CD14-positive monocyte (primary cell): ENCODE measurements around the gene STX4. TPM values are rescaled to one million over a fixed set of nuclear protein-coding genes. Genes with fewer than 3 reads are reported as not detected.

Source experiments
- DNase-seq, 3 donors: peaks; one replicate each; pipeline ENCODE4 v3.0.0-alpha.2; 2011 to 2022
- H2AFZ ChIP-seq: 2 replicates; pipeline ENCODE4 v1.6.0; 2012; ENCODE audit warnings: mild to moderate bottlenecking, low read depth, low read length, inconsistent platforms; ENCODE audit not compliant: insufficient read depth, poor library complexity, severe bottlenecking
- H3K27ac ChIP-seq, 2 donors: 1 replicate in 1 of 2; 2 replicates in 1 of 2; pipeline ENCODE4 v1.5.1; 2012 to 2013; ENCODE audit warnings: low read length in 2 of 2, control low read depth in 1 of 2, inconsistent platforms in 1 of 2, low read depth in 1 of 2, mild to moderate bottlenecking in 1 of 2
- H3K27me3 ChIP-seq, 2 donors: one replicate each; pipeline versions ENCODE4 v1.6.0 to v1.6.1; 2011 to 2013; ENCODE audit warnings: low read length in 2 of 2; ENCODE audit not compliant: control insufficient read depth in 2 of 2, insufficient read depth in 2 of 2
- H3K36me3 ChIP-seq, 2 donors: replicated peaks in 1 of 2; 1 replicate in 1 of 2; 2 replicates in 1 of 2; pipeline versions ENCODE4 v1.5.1 to v1.6.1; 2012 to 2013; ENCODE audit warnings: low read length in 2 of 2, control low read depth in 1 of 2, inconsistent platforms in 1 of 2, mild to moderate bottlenecking in 1 of 2; ENCODE audit not compliant: insufficient read depth in 2 of 2, control insufficient read depth in 1 of 2
- H3K4me1 ChIP-seq, 2 donors: 1 replicate in 1 of 2; 2 replicates in 1 of 2; pipeline versions ENCODE4 v1.5.1 to v1.6.1; 2012 to 2013; ENCODE audit warnings: low read length in 2 of 2, control low read depth in 1 of 2, inconsistent platforms in 1 of 2, mild to moderate bottlenecking in 1 of 2, moderate library complexity in 1 of 2; ENCODE audit not compliant: insufficient read depth in 2 of 2, control insufficient read depth in 1 of 2
- H3K4me2 ChIP-seq: replicated peaks from 2 replicates; pipeline ENCODE3; 2012; ENCODE audit warnings: low read length, moderate library complexity, mild to moderate bottlenecking; ENCODE audit not compliant: poor library complexity, severe bottlenecking; ENCODE audit errors: extremely low read depth
- H3K4me3 ChIP-seq, 3 experiments: fragments of 200-600 bp in 1 of 3; sonication (generic) in 1 of 3; replicated peaks in 1 of 3; 1 replicate in 2 of 3; 2 replicates in 1 of 3; pipeline ENCODE4 v1.5.1; 2011 to 2013; ENCODE audit warnings: low read length in 3 of 3, mild to moderate bottlenecking in 3 of 3, control low read depth in 2 of 3, low read depth in 2 of 3, inconsistent platforms in 1 of 3, moderate library complexity in 1 of 3
- H3K79me2 ChIP-seq: 2 replicates; pipeline ENCODE4 v1.6.0; 2012; ENCODE audit warnings: mild to moderate bottlenecking, control low read depth, inconsistent platforms, low read length, moderate library complexity; ENCODE audit not compliant: insufficient read depth
- H3K9ac ChIP-seq: 2 replicates; pipeline ENCODE4 v1.6.0; 2017; ENCODE audit warnings: low read length, mild to moderate bottlenecking; ENCODE audit not compliant: insufficient read depth, poor library complexity, severe bottlenecking
- H3K9me3 ChIP-seq, 2 donors: replicated peaks in 1 of 2; 1 replicate in 1 of 2; 2 replicates in 1 of 2; pipeline versions ENCODE4 v1.5.1 to v1.6.1; 2012 to 2013; ENCODE audit warnings: low read length in 2 of 2, control low read depth in 1 of 2; ENCODE audit not compliant: control insufficient read depth in 1 of 2, insufficient read depth in 1 of 2
- H4K20me1 ChIP-seq: 2 replicates; pipeline ENCODE4 v1.6.0; 2012; ENCODE audit warnings: mild to moderate bottlenecking, low read length, control low read depth, moderate library complexity; ENCODE audit not compliant: insufficient read depth
- H3K27ac Mint-ChIP-seq, 7 donors: one replicate each; pipeline ENCODE4 v1.8.0; 2020; ENCODE audit warnings: mild to moderate bottlenecking in 7 of 7, mixed read lengths in 7 of 7, moderate library complexity in 6 of 7, inconsistent platforms in 2 of 7
- H3K27me3 Mint-ChIP-seq, 3 donors: one replicate each; pipeline ENCODE4 v1.8.0; 2021 to 2022; ENCODE audit warnings: low read depth in 3 of 3, mild to moderate bottlenecking in 3 of 3, mixed read lengths in 3 of 3, moderate library complexity in 3 of 3, inconsistent platforms in 1 of 3
- H3K36me3 Mint-ChIP-seq, 2 donors: one replicate each; pipeline ENCODE4 v1.8.0; 2020; ENCODE audit warnings: mixed read lengths in 2 of 2, inconsistent platforms in 1 of 2, mild to moderate bottlenecking in 1 of 2
- H3K4me1 Mint-ChIP-seq: one replicate; pipeline ENCODE4 v1.8.0; 2020; ENCODE audit warnings: mild to moderate bottlenecking, mixed read lengths
- H3K4me3 Mint-ChIP-seq, 2 donors: one replicate each; pipeline ENCODE4 v1.8.0; 2020; ENCODE audit warnings: mild to moderate bottlenecking in 2 of 2, mixed read lengths in 2 of 2, moderate library complexity in 1 of 2
- H3K9me3 Mint-ChIP-seq, 7 donors: one replicate each; pipeline ENCODE4 v1.8.0; 2020 to 2022; ENCODE audit warnings: mixed read lengths in 7 of 7, mild to moderate bottlenecking in 6 of 7, moderate library complexity in 6 of 7, inconsistent platforms in 2 of 7
- WGBS: methylation state at CpG from one replicate; pipeline ENCODE4 v1.1.5; 2013; ENCODE audit warnings: missing lambda C conversion rate; ENCODE audit not compliant: insufficient coverage; 5-methylcytosine and 5-hydroxymethylcytosine counted together
- intact Hi-C, 2 donors: fragments of 100-400 bp; cut with micrococcal nuclease; formaldehyde crosslinking; loops; one replicate each; pipeline versions ENCODE4 v1.15.0 to v1.15.1; 2023
- polyA plus RNA-seq, 3 donors: library from polyadenylated mRNA; depleted of rRNA in 1 of 3; unstranded in 2 of 3; stranded (reverse) in 1 of 3; fragments of 300-500 nt in 2 of 3; fragments of >200 nt in 1 of 3; fragmentation: Illumina TruSeq in 2 of 3; gene quantifications; 1 replicate in 2 of 3; 2 replicates in 1 of 3; pipeline ENCODE4 v1.2.3, GENCODE V29; 2012 to 2021
- TF ChIP-seq, protein P1 (sequence below): fragments of 200-600 bp; IDR thresholded peaks from one replicate; pipeline ENCODE4 v1.8.0; 2022; ENCODE audit warnings: antibody characterized with exemption, mild to moderate bottlenecking

The STX4 gene
- polyA plus RNA-seq, 3 donors = 18.6 to 186 (median 21.8) TPM

DNA sequence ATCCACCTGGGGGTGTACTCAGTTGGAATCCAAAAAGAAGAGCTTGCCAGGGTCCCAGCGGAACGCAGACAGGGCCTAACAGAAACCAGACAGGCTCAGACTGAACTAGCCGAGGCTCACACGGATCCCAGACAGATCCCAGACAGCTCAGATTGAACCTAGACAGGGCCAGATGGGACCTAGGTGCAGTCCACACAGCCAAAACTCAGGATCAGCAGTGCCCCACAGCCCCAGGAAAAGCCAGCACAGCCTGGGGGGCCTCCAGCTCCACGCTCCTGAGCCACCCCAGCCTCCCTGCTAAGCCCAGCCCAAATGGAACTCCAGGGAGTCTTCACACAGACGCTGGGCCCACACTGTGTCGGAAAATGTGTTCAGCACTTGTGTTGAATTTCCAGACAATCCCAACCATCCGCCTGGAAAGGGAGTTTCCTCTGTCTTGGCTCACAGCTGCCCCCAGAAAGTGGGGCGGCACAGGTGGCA is 30.5 kb upstream of the STX4 start:
- no peak overlapping the region for H3K27ac ChIP-seq
- H3K27ac Mint-ChIP-seq = no peak overlapping the region
- H2AFZ ChIP-seq = no peak overlapping the region

DNA sequence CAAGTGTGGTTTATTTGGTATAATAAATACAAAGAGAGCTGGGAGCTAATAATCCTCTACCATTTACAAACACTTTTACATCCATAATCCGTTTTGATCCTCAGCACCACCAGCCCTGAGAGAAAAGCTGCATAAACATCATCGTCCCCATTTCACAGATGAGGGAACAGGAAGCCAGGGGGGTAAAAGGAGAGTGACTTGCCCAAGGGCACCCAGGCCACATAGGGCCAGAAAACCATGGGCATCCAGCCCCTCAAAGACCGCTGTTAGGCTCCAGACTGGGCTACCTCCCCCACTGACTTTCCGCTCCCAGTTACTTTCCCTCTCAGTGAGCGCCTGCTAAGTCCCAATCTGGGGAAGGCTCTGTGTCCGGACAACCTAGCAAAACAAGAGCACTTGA is 29.6 kb upstream of the STX4 start:
- Histone ChIP-seq H3K79me2 (no peaks in the 10 kb centered on the region), H4K20me1 (no peaks in the 10 kb centered on the region), H3K27ac (no peak overlapping the region), H3K4me2 (no peak overlapping the region), H3K4me1 (peaks cover 4 to 6% of the 10 kb centered on the region in 2 donors), H3K9ac (no peak overlapping the region), H3K4me3 (no peak overlapping the region), H3K36me3 (no peaks in the 10 kb centered on the region), H2AFZ (no peak overlapping the region), H3K9me3 (no peaks in the 10 kb centered on the region), H3K27me3 (peaks cover 0 to 3% of the 10 kb centered on the region in 2 donors)
- Mint-ChIP-seq H3K9me3 (no peaks in the 10 kb centered on the region), H3K36me3 (no peaks in the 10 kb centered on the region), H3K27me3 (peaks cover 12 to 30% (median 12%) of the 10 kb centered on the region in 3 donors), H3K27ac (no peak overlapping the region), H3K4me3 (no peak overlapping the region), H3K4me1 (peaks cover 6% of the 10 kb centered on the region)
- TF ChIP-seq, protein P1, sequence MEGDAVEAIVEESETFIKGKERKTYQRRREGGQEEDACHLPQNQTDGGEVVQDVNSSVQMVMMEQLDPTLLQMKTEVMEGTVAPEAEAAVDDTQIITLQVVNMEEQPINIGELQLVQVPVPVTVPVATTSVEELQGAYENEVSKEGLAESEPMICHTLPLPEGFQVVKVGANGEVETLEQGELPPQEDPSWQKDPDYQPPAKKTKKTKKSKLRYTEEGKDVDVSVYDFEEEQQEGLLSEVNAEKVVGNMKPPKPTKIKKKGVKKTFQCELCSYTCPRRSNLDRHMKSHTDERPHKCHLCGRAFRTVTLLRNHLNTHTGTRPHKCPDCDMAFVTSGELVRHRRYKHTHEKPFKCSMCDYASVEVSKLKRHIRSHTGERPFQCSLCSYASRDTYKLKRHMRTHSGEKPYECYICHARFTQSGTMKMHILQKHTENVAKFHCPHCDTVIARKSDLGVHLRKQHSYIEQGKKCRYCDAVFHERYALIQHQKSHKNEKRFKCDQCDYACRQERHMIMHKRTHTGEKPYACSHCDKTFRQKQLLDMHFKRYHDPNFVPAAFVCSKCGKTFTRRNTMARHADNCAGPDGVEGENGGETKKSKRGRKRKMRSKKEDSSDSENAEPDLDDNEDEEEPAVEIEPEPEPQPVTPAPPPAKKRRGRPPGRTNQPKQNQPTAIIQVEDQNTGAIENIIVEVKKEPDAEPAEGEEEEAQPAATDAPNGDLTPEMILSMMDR = no peak
- 100% methylated on average over 3 of the region's 6 CpGs for WGBS
- no peak for DNase-seq
- intact Hi-C loops = no loop called here

More for the DNA sequence above, 30.5 kb upstream of the STX4 start:
- 98% methylated on average over 8 of the region's 9 CpGs for whole genome bisulfite sequencing
- no peak overlapping the region for H3K4me2 ChIP-seq
- H3K9ac ChIP-seq = no peak overlapping the region
- no peak for DNase-seq
- TF ChIP-seq, protein P1 = no peak
- Mint-ChIP-seq H3K27me3 (peaks cover 5 to 30% (median 12%) of the 10 kb centered on the region in 3 donors), H3K4me3 (no peak overlapping the region), H3K36me3 (no peaks in the 10 kb centered on the region), H3K4me1 (peaks cover 6% of the 10 kb centered on the region), H3K9me3 (no peaks in the 10 kb centered on the region)
- no peaks in the 10 kb centered on the region for H3K36me3 ChIP-seq
- intact Hi-C loops = no loop called here
- H3K27me3 ChIP-seq = peaks cover 0 to 3% of the 10 kb centered on the region in 2 donors
- no peaks in the 10 kb centered on the region for H3K9me3 ChIP-seq
- no peaks in the 10 kb centered on the region for H3K79me2 ChIP-seq
- peaks cover 4 to 6% of the 10 kb centered on the region in 2 donors for H3K4me1 ChIP-seq
- H4K20me1 ChIP-seq = no peaks in the 10 kb centered on the region
- no peak overlapping the region for H3K4me3 ChIP-seq
